ENCODE results near the gene UBE2H. TPM values are rescaled to one million over a fixed set of nuclear protein-coding genes. Genes with fewer than 3 reads are reported as not detected.
A peak's percentile ranks its signal among the peaks of the same experiment; 100 is the strongest.

The UBE2H gene
- 34.7 and 37.3 TPM in 2 replicates for total RNA-seq (2014; rRNA removed; shearing (Covaris generic); ENCODE audit: low replicate concordance)

DNA sequence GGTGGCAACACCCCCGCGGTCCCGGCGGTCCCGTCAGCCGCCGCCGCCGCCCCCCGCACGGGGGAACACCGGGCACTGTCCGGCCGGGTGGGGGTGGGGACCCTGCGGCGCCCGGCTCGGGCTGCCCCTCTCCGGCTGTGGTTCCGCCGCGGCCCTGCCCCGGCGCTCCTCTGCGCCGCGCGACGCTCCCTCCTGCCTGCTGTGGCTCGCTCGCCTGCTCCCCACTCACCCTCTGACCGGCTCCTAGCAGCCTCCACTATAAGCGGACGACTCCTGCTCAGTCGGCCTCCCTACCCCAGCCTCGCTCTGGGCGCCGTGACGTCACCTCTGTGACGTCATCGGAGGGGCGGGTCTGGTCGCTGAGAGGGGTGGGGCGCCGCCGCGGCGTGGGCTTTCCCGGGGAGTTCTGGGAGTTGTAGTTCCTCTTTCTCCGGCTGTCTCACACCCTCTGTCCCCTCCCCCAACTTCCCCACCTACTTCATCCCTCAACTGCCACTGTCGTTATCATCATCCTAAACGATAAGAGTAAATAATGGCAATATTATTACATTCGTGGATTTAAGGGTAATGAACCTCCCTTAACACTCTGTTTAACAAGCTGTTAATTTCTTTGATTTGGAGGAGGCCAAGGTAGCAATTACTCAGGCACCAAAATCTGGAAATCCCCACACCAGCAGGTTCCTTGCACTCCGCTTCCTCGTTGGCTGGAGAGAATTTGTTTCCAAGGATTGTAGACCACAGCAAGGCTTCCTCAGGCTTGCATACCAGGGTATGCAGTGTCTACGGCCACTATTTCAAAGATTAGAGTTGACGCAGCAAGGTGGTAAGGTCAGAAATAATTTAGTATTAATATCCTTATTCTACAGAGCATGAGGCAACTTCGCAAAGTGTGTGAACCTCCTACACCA, at the start of gene UBE2H:
TSS of gene UBE2H (minus strand) at position 308 of the 908 bp plus-strand sequence. CDS start 405 bp downstream, outside the sequence.
- peaks cover 43% of the 10 kb centered on the region for H3K4me1 ChIP-seq (ENCODE audit: low read length)
- peaks cover 46% of the 10 kb centered on the region for H3K79me2 ChIP-seq (ENCODE audit: low read length)
- no peaks in the 10 kb centered on the region for H3K9me2 ChIP-seq (replicated peaks; ENCODE audit: insufficient read depth, low read length)
- H2AFZ ChIP-seq (ENCODE audit: low read length) = 0 out of 2 replicates have a peak within 1 kb of the TSS, but pooled peaks have one; percentile 21
- peak within 1 kb of the TSS; percentile 92 for H3K4me3 ChIP-seq (ENCODE audit: low read length)
- H3K36me3 ChIP-seq (ENCODE audit: insufficient read depth, low read length) = 0 out of 2 replicates have a peak, but pooled peaks cover 4% of the 10 kb centered on the region
- H4K20me1 ChIP-seq (ENCODE audit: insufficient read depth, low read depth, low read length) = no peaks in the 10 kb centered on the region
- H3K27ac ChIP-seq (ENCODE audit: low read length) = peak within 1 kb of the TSS; percentile 89
- no peaks in the 10 kb centered on the region for H3K9me3 ChIP-seq (ENCODE audit: low read length)
- peak; percentile 95 for DNase-seq
- H3K9ac ChIP-seq (ENCODE audit: low read length) = peak within 1 kb of the TSS; percentile 87
- peak within 1 kb of the TSS; percentile 88 for H3K4me2 ChIP-seq (ENCODE audit: low read depth, low read length, poor library complexity, severe bottlenecking)
- H3K27me3 ChIP-seq (ENCODE audit: low read length) = no peaks in the 10 kb centered on the region

GRCh38 chr7:129998446-129998845, 45.7 kb upstream of the UBE2H start:
- Histone ChIP-seq H3K9me2 (replicated peaks; ENCODE audit: insufficient read depth, low read length) (no peaks in the 10 kb centered on the region), H3K27ac (ENCODE audit: low read length) (no peak overlapping the region), H3K36me3 (ENCODE audit: insufficient read depth, low read length) (no peaks in the 10 kb centered on the region), H3K9me3 (ENCODE audit: low read length) (no peaks in the 10 kb centered on the region), H2AFZ (ENCODE audit: low read length) (no peak overlapping the region), H3K4me1 (ENCODE audit: low read length) (no peaks in the 10 kb centered on the region), H3K4me2 (ENCODE audit: low read depth, low read length, poor library complexity, severe bottlenecking) (no peak overlapping the region), H3K27me3 (ENCODE audit: low read length) (no peaks in the 10 kb centered on the region), H3K9ac (ENCODE audit: low read length) (no peak overlapping the region), H3K79me2 (ENCODE audit: low read length) (no peaks in the 10 kb centered on the region), H4K20me1 (ENCODE audit: insufficient read depth, low read depth, low read length) (no peaks in the 10 kb centered on the region), H3K4me3 (ENCODE audit: low read length) (no peak overlapping the region)
- no peak for DNase-seq

DNA sequence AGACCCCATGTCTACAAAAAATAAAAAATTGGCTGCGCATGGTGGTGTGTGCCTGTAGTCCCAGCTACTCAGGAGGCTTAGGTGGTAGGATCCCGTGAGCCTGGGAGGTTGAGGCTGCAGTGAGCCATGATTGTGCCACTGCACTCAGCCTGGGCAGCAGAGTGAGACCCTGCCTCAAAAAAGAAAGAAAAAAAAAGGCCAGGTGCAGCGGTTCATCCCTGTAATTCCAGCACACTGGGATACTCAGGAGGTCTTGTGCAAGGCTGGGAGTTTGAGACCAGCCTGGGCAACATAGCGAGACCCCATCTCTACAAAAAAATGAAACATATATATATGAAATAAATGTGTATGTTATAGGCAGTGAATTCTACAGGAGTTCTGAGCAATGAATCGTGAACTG, 44.5 kb upstream of the UBE2H start:
- Histone ChIP-seq H3K36me3 (ENCODE audit: insufficient read depth, low read length) (no peaks in the 10 kb centered on the region), H3K9me2 (replicated peaks; ENCODE audit: insufficient read depth, low read length) (no peaks in the 10 kb centered on the region), H3K9me3 (ENCODE audit: low read length) (no peaks in the 10 kb centered on the region), H3K27ac (ENCODE audit: low read length) (no peak overlapping the region), H3K4me2 (ENCODE audit: low read depth, low read length, poor library complexity, severe bottlenecking) (no peak overlapping the region), H3K4me1 (ENCODE audit: low read length) (no peaks in the 10 kb centered on the region), H3K9ac (ENCODE audit: low read length) (no peak overlapping the region), H4K20me1 (ENCODE audit: insufficient read depth, low read depth, low read length) (no peaks in the 10 kb centered on the region), H2AFZ (ENCODE audit: low read length) (no peak overlapping the region), H3K27me3 (ENCODE audit: low read length) (no peaks in the 10 kb centered on the region), H3K4me3 (ENCODE audit: low read length) (no peak overlapping the region), H3K79me2 (ENCODE audit: low read length) (no peaks in the 10 kb centered on the region)
- no peak for DNase-seq

- H3K4me3 ChIP-seq (ENCODE audit: low read length) = no peak overlapping the region
- no peaks in the 10 kb centered on the region for H3K79me2 ChIP-seq (ENCODE audit: low read length)
Observed at GRCh38 chr7:129993275-129993674, 40.5 kb upstream of the UBE2H start.

DNA sequence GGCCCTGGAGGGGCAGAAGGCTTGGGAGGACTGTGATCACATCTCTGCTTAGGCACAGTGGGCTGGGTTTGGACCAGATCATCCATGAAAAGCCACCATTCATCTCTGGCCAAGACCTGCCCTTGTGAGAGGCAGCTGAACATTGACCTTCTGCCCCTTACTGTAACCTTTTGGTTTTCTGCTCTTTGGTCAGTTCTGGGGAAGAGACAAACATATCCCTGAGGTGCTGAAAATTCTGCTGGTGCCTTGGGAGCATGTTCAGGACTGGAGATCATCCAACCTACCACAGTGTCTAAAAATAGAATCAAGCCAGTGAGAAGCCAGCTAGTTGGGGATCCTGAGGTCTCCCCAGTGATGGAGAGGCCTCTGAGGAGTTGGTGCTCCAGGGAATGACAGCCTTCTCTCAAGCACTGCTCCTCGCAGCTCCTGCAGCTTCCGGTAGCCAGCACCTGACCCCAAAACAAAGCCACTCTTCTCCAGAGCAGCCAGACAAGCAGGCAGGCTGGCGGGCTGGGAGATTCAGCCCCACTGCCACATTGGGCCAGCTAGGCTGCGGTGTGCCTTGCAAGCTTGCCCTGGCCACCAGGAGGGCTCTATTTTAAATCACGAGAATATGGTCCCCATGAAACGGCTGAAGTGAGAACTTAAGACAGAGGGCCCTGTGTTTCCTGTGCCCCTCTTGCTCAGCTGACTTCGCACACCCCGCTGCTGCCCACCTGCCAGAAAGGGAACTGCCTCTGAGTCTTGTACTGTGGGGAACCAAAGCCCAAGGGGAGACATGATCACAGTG, 37.8 kb upstream of the UBE2H start:
- Histone ChIP-seq H3K9me3 (ENCODE audit: low read length) (no peaks in the 10 kb centered on the region), H3K36me3 (ENCODE audit: insufficient read depth, low read length) (no peaks in the 10 kb centered on the region), H3K27ac (ENCODE audit: low read length) (no peak overlapping the region), H3K4me1 (ENCODE audit: low read length) (no peaks in the 10 kb centered on the region), H3K9ac (ENCODE audit: low read length) (no peak overlapping the region), H3K79me2 (ENCODE audit: low read length) (no peaks in the 10 kb centered on the region), H3K9me2 (replicated peaks; ENCODE audit: insufficient read depth, low read length) (no peaks in the 10 kb centered on the region), H3K27me3 (ENCODE audit: low read length) (no peaks in the 10 kb centered on the region), H2AFZ (ENCODE audit: low read length) (no peak overlapping the region), H3K4me3 (ENCODE audit: low read length) (no peak overlapping the region), H4K20me1 (ENCODE audit: insufficient read depth, low read depth, low read length) (no peaks in the 10 kb centered on the region), H3K4me2 (ENCODE audit: low read depth, low read length, poor library complexity, severe bottlenecking) (no peak overlapping the region)
- DNase-seq = no peak

More at GRCh38 chr7:129993275-129993674, 40.5 kb upstream of the UBE2H start:
- H3K9me2 ChIP-seq (replicated peaks; ENCODE audit: insufficient read depth, low read length) = no peaks in the 10 kb centered on the region
- no peaks in the 10 kb centered on the region for H3K4me1 ChIP-seq (ENCODE audit: low read length)
- no peak overlapping the region for H2AFZ ChIP-seq (ENCODE audit: low read length)
- H3K27ac ChIP-seq (ENCODE audit: low read length) = no peak overlapping the region
- H3K36me3 ChIP-seq (ENCODE audit: insufficient read depth, low read length) = no peaks in the 10 kb centered on the region
- no peak overlapping the region for H3K4me2 ChIP-seq (ENCODE audit: low read depth, low read length, poor library complexity, severe bottlenecking)
- no peaks in the 10 kb centered on the region for H3K27me3 ChIP-seq (ENCODE audit: low read length)
- no peaks in the 10 kb centered on the region for H4K20me1 ChIP-seq (ENCODE audit: insufficient read depth, low read depth, low read length)
- no peak overlapping the region for H3K9ac ChIP-seq (ENCODE audit: low read length)
- H3K9me3 ChIP-seq (ENCODE audit: low read length) = no peaks in the 10 kb centered on the region
- no peak for DNase-seq

DNA sequence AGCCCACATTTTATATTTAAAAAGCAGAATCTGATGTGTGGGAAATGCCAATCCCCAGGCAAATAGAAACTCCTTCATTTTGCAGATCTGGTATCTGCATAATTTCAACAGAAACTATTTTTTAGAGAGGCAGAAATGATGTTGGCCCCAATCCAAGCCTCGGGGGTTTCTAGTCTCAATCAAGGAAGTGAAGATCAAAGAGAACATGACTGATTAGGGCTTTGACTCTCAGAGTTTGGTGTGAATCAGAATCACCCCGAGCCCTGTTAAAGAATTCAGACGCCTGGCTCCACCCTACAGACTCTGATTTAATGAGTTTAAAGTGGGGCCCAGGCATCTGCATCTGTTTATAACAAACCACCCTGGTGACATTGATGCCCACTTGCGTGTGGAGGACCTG, 36.7 kb upstream of the UBE2H start:
- Histone ChIP-seq H3K27ac (ENCODE audit: low read length) (no peak overlapping the region), H4K20me1 (ENCODE audit: insufficient read depth, low read depth, low read length) (no peaks in the 10 kb centered on the region), H3K9me3 (ENCODE audit: low read length) (no peaks in the 10 kb centered on the region), H3K79me2 (ENCODE audit: low read length) (no peaks in the 10 kb centered on the region), H3K9me2 (replicated peaks; ENCODE audit: insufficient read depth, low read length) (no peaks in the 10 kb centered on the region), H3K4me1 (ENCODE audit: low read length) (no peaks in the 10 kb centered on the region), H3K9ac (ENCODE audit: low read length) (no peak overlapping the region), H2AFZ (ENCODE audit: low read length) (no peak overlapping the region), H3K4me2 (ENCODE audit: low read depth, low read length, poor library complexity, severe bottlenecking) (no peak overlapping the region), H3K4me3 (ENCODE audit: low read length) (no peak overlapping the region), H3K36me3 (ENCODE audit: insufficient read depth, low read length) (no peaks in the 10 kb centered on the region), H3K27me3 (ENCODE audit: low read length) (no peaks in the 10 kb centered on the region)
- no peak for DNase-seq

GRCh38 chr7:129986600-129986999, 33.8 kb upstream of the UBE2H start:
- no peak for DNase-seq
- no peaks in the 10 kb centered on the region for H3K36me3 ChIP-seq (ENCODE audit: insufficient read depth, low read length)
- no peak overlapping the region for H3K4me2 ChIP-seq (ENCODE audit: low read depth, low read length, poor library complexity, severe bottlenecking)
- no peak overlapping the region for H2AFZ ChIP-seq (ENCODE audit: low read length)
- H3K79me2 ChIP-seq (ENCODE audit: low read length) = no peaks in the 10 kb centered on the region
- no peaks in the 10 kb centered on the region for H3K4me1 ChIP-seq (ENCODE audit: low read length)
- no peaks in the 10 kb centered on the region for H3K9me3 ChIP-seq (ENCODE audit: low read length)
- H3K4me3 ChIP-seq (ENCODE audit: low read length) = no peak overlapping the region
- H3K27me3 ChIP-seq (ENCODE audit: low read length) = no peaks in the 10 kb centered on the region
- H4K20me1 ChIP-seq (ENCODE audit: insufficient read depth, low read depth, low read length) = no peaks in the 10 kb centered on the region
- no peaks in the 10 kb centered on the region for H3K9me2 ChIP-seq (replicated peaks; ENCODE audit: insufficient read depth, low read length)
- no peak overlapping the region for H3K27ac ChIP-seq (ENCODE audit: low read length)
- no peak overlapping the region for H3K9ac ChIP-seq (ENCODE audit: low read length)

- no peak for DNase-seq
- Histone ChIP-seq H3K79me2 (ENCODE audit: low read length) (no peaks in the 10 kb centered on the region), H3K4me3 (ENCODE audit: low read length) (no peak overlapping the region), H3K36me3 (ENCODE audit: insufficient read depth, low read length) (no peaks in the 10 kb centered on the region), H3K9ac (ENCODE audit: low read length) (no peak overlapping the region), H4K20me1 (ENCODE audit: insufficient read depth, low read depth, low read length) (no peaks in the 10 kb centered on the region), H3K9me3 (ENCODE audit: low read length) (no peaks in the 10 kb centered on the region), H3K9me2 (replicated peaks; ENCODE audit: insufficient read depth, low read length) (no peaks in the 10 kb centered on the region), H3K4me2 (ENCODE audit: low read depth, low read length, poor library complexity, severe bottlenecking) (no peak overlapping the region), H3K4me1 (ENCODE audit: low read length) (no peaks in the 10 kb centered on the region), H3K27ac (ENCODE audit: low read length) (no peak overlapping the region), H2AFZ (ENCODE audit: low read length) (no peak overlapping the region), H3K27me3 (ENCODE audit: low read length) (no peaks in the 10 kb centered on the region)
Observed at GRCh38 chr7:129980667-129981066, 27.9 kb upstream of the UBE2H start.

All from Karpas-422 (cell line).